ENCODE data around the gene CCDC40. TPM values are rescaled to one million over a fixed set of nuclear protein-coding genes. Genes with fewer than 3 reads are reported as not detected.

Gene CCDC40
- total and polyA plus RNA-seq, 10 of the 15 experiments (the other 5 are each of a cell fraction or from before 2014, with no cell fraction given), result 0.06 to 0.10 TPM; not detected in 8

GRCh38 chr17:80060644-80061043 lies 24.2 kb downstream of the CCDC40 start:
- no TSS peak for BruUV-seq (replicated peaks)
- WGBS (ENCODE audit: insufficient coverage, insufficient replicate concordance, low lambda C conversion rate, missing lambda C conversion rate), result 23% methylated on average over 4 of the region's 4 CpGs
- RAD21 ChIA-PET (ENCODE audit: unreplicated experiment), result no interaction called here

GRCh38 chr17:80061421-80061820 lies 25.0 kb downstream of the CCDC40 start:
- 27% methylated on average over 12 of the region's 12 CpGs for WGBS (ENCODE audit: insufficient coverage, insufficient replicate concordance, low lambda C conversion rate, missing lambda C conversion rate)
- Histone ChIP-seq H3K27ac (ENCODE audit: control insufficient read depth, insufficient read depth) (no peak overlapping the region), H3K9ac (ENCODE audit: control insufficient read depth, insufficient read depth, low read length) (no peak overlapping the region), H3K4me2 (ENCODE audit: control insufficient read depth, insufficient read depth) (no peak overlapping the region), H3K4me3 (no peak overlapping the region), H2AFZ (ENCODE audit: control insufficient read depth, low read depth, low read length) (no peak overlapping the region), H3K9me3 (replicated peaks; ENCODE audit: control insufficient read depth, insufficient read depth, low read length) (no peaks in the 10 kb centered on the region), H3K36me3 (ENCODE audit: control insufficient read depth in 2 of 2, insufficient read depth in 2 of 2, low read length in 1 of 2) (no peaks in the 10 kb centered on the region), H3K4me1 (ENCODE audit: control insufficient read depth, insufficient read depth, low read length) (no peaks in the 10 kb centered on the region), H3K79me2 (ENCODE audit: control insufficient read depth, insufficient read depth, low read length) (no peaks in the 10 kb centered on the region), H4K20me1 (ENCODE audit: control insufficient read depth, insufficient read depth) (no peaks in the 10 kb centered on the region), H3K27me3 (replicated peaks in 1 of 2; ENCODE audit: control insufficient read depth in 2 of 2, insufficient read depth in 2 of 2, low read length in 1 of 2) (no peaks in the 10 kb centered on the region)
- in situ Hi-C loops (cut with MboI), result no loop called here
- ChIA-PET CTCF (no interaction called here), SMC1A (ENCODE audit: uncharacterized antibody, unreplicated experiment) (no interaction called here), POLR2A (no interaction called here), RAD21 (ENCODE audit: unreplicated experiment) (interaction anchor here (0.6 kb wide), 1 partner anchor 1301 kb away, joined by 3 read pairs; no protein-coding TSS in a partner anchor)
- BruUV-seq (replicated peaks), result no TSS peak
- FAIRE-seq (no peak), DNase-seq (ENCODE audit: low read depth, low spot score) (no peak), ATAC-seq (no peak)
- intact Hi-C loops (cut with micrococcal nuclease; ENCODE audit: unreplicated experiment), result no loop called here
- TF ChIP-seq E2F4 (IDR thresholded peaks at IDR 0.05; ENCODE audit: low read depth, low read length) (no peak), ZBTB4 (CRISPR knock-in tag; IDR thresholded peaks at IDR 0.05) (no peak), JUNB (IDR thresholded peaks at IDR 0.05) (no peak), CHD2 (IDR thresholded peaks at IDR 0.05; ENCODE audit: borderline replicate concordance, low read depth, low read length) (no peak), TBL1XR1 (IDR thresholded peaks at IDR 0.05; ENCODE audit: low read depth, low read length) (no peak), PKNOX1 (IDR thresholded peaks at IDR 0.05) (no peak), SUPT20H (IDR thresholded peaks at IDR 0.05; ENCODE audit: borderline replicate concordance, control insufficient read depth, low read depth, low read length) (no peak), CHD4 (IDR thresholded peaks at IDR 0.05) (no peak), ATF7 (IDR thresholded peaks at IDR 0.05; ENCODE audit: low read depth) (no peak), BHLHE40 (IDR thresholded peaks at IDR 0.05; ENCODE audit: borderline replicate concordance in 1 of 2, low read depth in 2 of 2, low read length in 1 of 2) (no peak)

More at GRCh38 chr17:80060644-80061043, 24.2 kb downstream of the CCDC40 start:
- FAIRE-seq, result no peak
- Histone ChIP-seq H3K27ac (ENCODE audit: control insufficient read depth, insufficient read depth) (no peak overlapping the region), H3K9ac (ENCODE audit: control insufficient read depth, insufficient read depth, low read length) (no peak overlapping the region), H2AFZ (ENCODE audit: control insufficient read depth, low read depth, low read length) (no peak overlapping the region), H4K20me1 (ENCODE audit: control insufficient read depth, insufficient read depth) (no peaks in the 10 kb centered on the region), H3K4me1 (ENCODE audit: control insufficient read depth, insufficient read depth, low read length) (no peaks in the 10 kb centered on the region), H3K9me3 (replicated peaks; ENCODE audit: control insufficient read depth, insufficient read depth, low read length) (no peaks in the 10 kb centered on the region), H3K27me3 (replicated peaks in 1 of 2; ENCODE audit: control insufficient read depth in 2 of 2, insufficient read depth in 2 of 2, low read length in 1 of 2) (no peaks in the 10 kb centered on the region), H3K4me3 (no peak overlapping the region), H3K79me2 (ENCODE audit: control insufficient read depth, insufficient read depth, low read length) (no peaks in the 10 kb centered on the region), H3K4me2 (ENCODE audit: control insufficient read depth, insufficient read depth) (no peak overlapping the region), H3K36me3 (ENCODE audit: control insufficient read depth in 2 of 2, insufficient read depth in 2 of 2, low read length in 1 of 2) (no peaks in the 10 kb centered on the region)
- ChIA-PET POLR2A (no interaction called here), SMC1A (ENCODE audit: uncharacterized antibody, unreplicated experiment) (no interaction called here), CTCF (no interaction called here)
- ATAC-seq, result no peak
- DNase-seq (ENCODE audit: low read depth, low spot score), result no peak
- TF ChIP-seq ZNF207 (IDR thresholded peaks at IDR 0.05; ENCODE audit: borderline replicate concordance) (no peak), HDGF (IDR thresholded peaks at IDR 0.05) (no peak), JUND (IDR thresholded peaks at IDR 0.05; ENCODE audit: low read depth, low read length) (no peak)
- intact Hi-C loops (cut with micrococcal nuclease; ENCODE audit: unreplicated experiment), result no loop called here
- in situ Hi-C loops (cut with MboI), result no loop called here
